ENCODE results near the gene TMEM132C. TPM values are rescaled to one million over a fixed set of nuclear protein-coding genes. Genes with fewer than 3 reads are reported as not detected.

TMEM132C gene
- total RNA-seq (under 1 TPM; 0.05 to 0.08 TPM), polyA plus RNA-seq (under 1 TPM in 1 of 2 donors, not detected in 1; 0.05 TPM)

GRCh38 chr12:128267131-128267622, at the start of gene TMEM132C:
TMEM132C (plus strand) TSS chr12:128267170; CDS start chr12:128267403, 233 bp downstream.
- no peak within 1 kb of the TSS for H3K27ac ChIP-seq (ENCODE audit: low read depth in 1 of 2, low read length in 2 of 2)
- peaks cover 0 to 2% (median 0%) of the 10 kb centered on the region in 4 donors for H3K4me1 ChIP-seq (ENCODE audit: control insufficient read depth in 4 of 4, insufficient read depth in 4 of 4, low read length in 3 of 4)
- peak within 1 kb of the TSS in 1 of 3 donors; percentile 40 for H3K4me3 ChIP-seq (ENCODE audit: low read depth in 1 of 3, low read length in 3 of 3)
- H3K27me3 ChIP-seq (ENCODE audit: control insufficient read depth in 4 of 4, insufficient read depth in 4 of 4, low read length in 3 of 4), result peaks cover 0 to 21% (median 16%) of the 10 kb centered on the region in 4 donors
- H3K9ac ChIP-seq (ENCODE audit: low read depth in 1 of 2, low read length in 2 of 2), result no peak within 1 kb of the TSS
- 3% methylated on average over 73 of the region's 73 CpGs for WGBS
- DNase-seq (ENCODE audit: low spot score), result no peak
- H3K9me3 ChIP-seq (ENCODE audit: control insufficient read depth in 4 of 4, low read length in 3 of 4), result no peaks in the 10 kb centered on the region
- TF ChIP-seq GABPA (IDR thresholded peaks at IDR 0.05 in 1 of 2, conservative IDR thresholded peaks at IDR 0.05 in 1 of 2) (no peak), ZBTB33 (IDR thresholded peaks at IDR 0.05) (no peak), SP1 (IDR thresholded peaks at IDR 0.05) (no peak), TAF1 (conservative IDR thresholded peaks at IDR 0.05) (no peak)
- H3K36me3 ChIP-seq (ENCODE audit: control insufficient read depth in 4 of 4, insufficient read depth in 3 of 4, low read depth in 1 of 4, low read length in 3 of 4), result no peaks in the 10 kb centered on the region

- peaks cover 0 to 5% (median 1%) of the 10 kb centered on the region in 4 donors for H3K27me3 ChIP-seq (ENCODE audit: control insufficient read depth in 4 of 4, insufficient read depth in 4 of 4, low read length in 3 of 4)
- no peak overlapping the region for H3K9ac ChIP-seq (ENCODE audit: low read depth in 1 of 2, low read length in 2 of 2)
- H3K9me3 ChIP-seq (ENCODE audit: control insufficient read depth in 4 of 4, low read length in 3 of 4), result peaks cover 0 to 3% (median 0%) of the 10 kb centered on the region in 4 donors
- DNase-seq (ENCODE audit: low spot score), result no peak
- WGBS, result 61% methylated on average over 7 of the region's 7 CpGs
- no peak overlapping the region for H3K4me3 ChIP-seq (ENCODE audit: low read depth in 1 of 3, low read length in 3 of 3)
- TF ChIP-seq SP1 (IDR thresholded peaks at IDR 0.05) (no peak), TAF1 (conservative IDR thresholded peaks at IDR 0.05) (no peak), HNF4A (conservative IDR thresholded peaks at IDR 0.05) (no peak), FOXA1 (IDR thresholded peaks at IDR 0.05) (no peak), ZBTB33 (IDR thresholded peaks at IDR 0.05) (no peak), CTCF (IDR thresholded peaks at IDR 0.05; ENCODE audit: low read depth, low read length, missing input control) (no peak), ATF3 (IDR thresholded peaks at IDR 0.05) (no peak), MAX (IDR thresholded peaks at IDR 0.05) (no peak), RXRA (IDR thresholded peaks at IDR 0.05) (no peak), NR2F2 (IDR thresholded peaks at IDR 0.05) (no peak), YY1 (IDR thresholded peaks at IDR 0.05) (no peak)
- H3K27ac ChIP-seq (ENCODE audit: low read depth in 1 of 2, low read length in 2 of 2), result no peak overlapping the region
- no peaks in the 10 kb centered on the region for H3K36me3 ChIP-seq (ENCODE audit: control insufficient read depth in 4 of 4, insufficient read depth in 3 of 4, low read depth in 1 of 4, low read length in 3 of 4)
- no peaks in the 10 kb centered on the region for H3K4me1 ChIP-seq (ENCODE audit: control insufficient read depth in 4 of 4, insufficient read depth in 4 of 4, low read length in 3 of 4)
Observed at GRCh38 chr12:128224226-128224625, 42.7 kb upstream of the TMEM132C start.

All from liver (tissue), 9 donors.